Activated T-helper 2 cell treated with anti-CD3 and anti-CD28 coated beads, Interferon-gamma antibody, Interleukin-2, Interleukin-4, amounts not matched to agents 10 μg/mL and 5 μg/mL and 100 μg/mL, durations not matched to agents 14 hours and 24 hours and 36 hours (primary cell): ENCODE measurements around the gene RAB5IF. TPM values are rescaled to one million over a fixed set of nuclear protein-coding genes. Genes with fewer than 3 reads are reported as not detected.
"Not testable (repeated sequence)": the region's sequence is repeated elsewhere in the genome, so short reads cannot be mapped to it uniquely, and the experiment has no call there.

Experiments used
- DNase-seq: peaks from one replicate; pipeline ENCODE4 v3.0.0; 2021; ENCODE audit warnings: low spot score
- H3K27ac Mint-ChIP-seq: one replicate; pipeline ENCODE4 v1.8.0; 2021; ENCODE audit warnings: mixed read lengths
- H3K27me3 Mint-ChIP-seq: one replicate; pipeline ENCODE4 v1.8.0; 2021; ENCODE audit warnings: low read depth, mixed read lengths
- H3K36me3 Mint-ChIP-seq: one replicate; pipeline ENCODE4 v1.8.0; 2021; ENCODE audit warnings: low read depth, mixed read lengths
- H3K4me1 Mint-ChIP-seq: one replicate; pipeline ENCODE4 v1.8.0; 2021; ENCODE audit warnings: low read depth, mixed read lengths
- H3K4me3 Mint-ChIP-seq: one replicate; pipeline ENCODE4 v1.8.0; 2021; ENCODE audit warnings: low read depth, mild to moderate bottlenecking, moderate library complexity, mixed read lengths
- H3K9me3 Mint-ChIP-seq: one replicate; pipeline ENCODE4 v1.8.0; 2021; ENCODE audit warnings: mixed read lengths
- intact Hi-C: fragments of 100-400 bp; cut with micrococcal nuclease; formaldehyde crosslinking; loops from one replicate; pipeline ENCODE4 v1.15.1; 2023
- total RNA-seq: library from RNA; stranded (reverse); gene quantifications from 2 replicates; pipeline ENCODE4 v1.2.3, GENCODE V29; 2022

RAB5IF gene
- total RNA-seq, 1 donor from 2014 or later, result 94.5 TPM

DNA sequence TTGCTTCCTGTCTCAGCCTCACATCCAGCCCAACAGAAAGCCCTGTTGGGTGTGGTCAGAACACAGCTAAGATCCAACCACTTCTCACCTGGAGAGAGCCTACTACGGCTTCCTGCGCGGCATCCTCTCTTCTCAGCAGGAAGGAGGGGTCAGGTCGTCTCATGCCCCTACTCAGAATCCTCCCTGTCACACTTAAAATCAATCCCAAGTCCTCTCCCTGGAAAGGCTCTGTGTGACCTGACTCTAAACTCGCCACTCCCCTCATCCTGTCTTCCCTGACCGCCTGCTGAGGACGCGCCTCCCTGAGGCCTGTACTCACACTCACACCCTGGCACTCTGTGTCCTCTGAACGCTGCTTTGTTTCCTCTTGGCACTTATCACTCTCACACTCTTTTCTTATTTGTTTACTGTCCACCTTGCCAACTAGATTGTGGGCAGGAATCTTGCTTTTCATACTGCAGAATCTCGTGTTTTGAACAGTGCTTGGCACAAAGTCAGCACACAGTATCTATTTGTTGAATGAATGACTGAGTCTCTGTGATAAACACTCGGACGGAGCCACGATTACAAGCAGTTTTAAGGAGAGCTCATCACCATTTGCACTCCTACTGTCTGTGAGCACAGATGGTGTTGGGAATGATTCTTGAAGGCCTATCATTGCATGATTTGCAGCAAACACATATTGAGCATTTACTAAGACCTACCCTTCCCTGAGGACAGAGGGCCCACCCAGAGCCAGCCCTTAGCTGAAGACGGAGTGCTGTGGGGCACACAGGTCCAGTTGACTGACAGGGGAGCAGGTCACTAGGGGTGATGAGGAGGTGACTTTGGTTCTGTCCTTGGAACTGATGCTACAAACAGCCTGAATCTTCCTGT is 18.7 kb downstream of the RAB5IF start:
- intact Hi-C loops, result no loop called here
- Mint-ChIP-seq H3K36me3 (peaks cover 53% of the 10 kb centered on the region), H3K27me3 (no peaks in the 10 kb centered on the region), H3K9me3 (no peaks in the 10 kb centered on the region), H3K4me1 (peaks cover 15% of the 10 kb centered on the region), H3K4me3 (no peak overlapping the region), H3K27ac (peak overlapping the region; percentile 16)
- DNase-seq, result no peak

DNA sequence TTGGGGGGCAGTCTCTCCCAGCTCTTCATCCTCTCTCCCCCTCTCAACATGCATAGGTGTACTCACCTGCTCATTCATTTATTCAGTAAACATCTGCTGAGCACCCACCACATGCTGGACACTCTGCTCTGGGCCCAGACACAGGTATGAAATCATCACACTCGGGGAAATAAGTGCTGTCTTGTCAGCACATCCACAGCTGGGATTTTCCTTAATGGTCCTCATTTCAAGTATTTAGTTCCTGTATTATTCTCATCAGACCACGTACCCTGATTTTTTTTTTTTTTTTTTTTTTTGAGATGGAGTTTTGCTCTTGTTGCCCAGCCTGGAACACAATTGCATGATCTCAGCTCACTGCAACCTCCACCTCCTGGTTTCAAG is 19.4 kb downstream of the RAB5IF start:
- H3K4me3 Mint-ChIP-seq, result no peak overlapping the region
- H3K4me1 Mint-ChIP-seq, result peaks cover 21% of the 10 kb centered on the region
- peaks cover 59% of the 10 kb centered on the region for H3K36me3 Mint-ChIP-seq
- H3K27me3 Mint-ChIP-seq, result no peaks in the 10 kb centered on the region
- intact Hi-C loops, result no loop called here
- no peak for DNase-seq
- no peak overlapping the region for H3K27ac Mint-ChIP-seq
- no peaks in the 10 kb centered on the region for H3K9me3 Mint-ChIP-seq

DNA sequence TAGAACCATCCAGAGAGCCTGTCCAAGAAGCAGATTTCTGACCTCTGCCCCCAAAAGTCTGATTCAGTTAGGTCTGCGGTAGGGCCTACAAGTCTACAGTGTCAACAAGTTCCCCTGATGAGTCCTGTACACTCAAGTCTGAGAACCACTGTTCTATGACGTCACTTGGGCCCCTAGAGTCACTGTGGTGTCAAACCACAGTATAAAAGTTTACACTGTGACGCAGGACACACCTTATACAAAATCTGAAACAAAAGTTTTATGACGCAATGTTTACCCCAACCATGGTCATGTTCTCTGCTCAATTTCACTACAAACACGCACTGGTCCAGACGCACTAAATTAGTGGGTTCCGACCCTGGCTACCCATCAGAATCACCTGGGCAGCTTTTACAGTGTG is 22.5 kb downstream of the RAB5IF start:
- DNase-seq, result no peak
- no peak overlapping the region for H3K4me3 Mint-ChIP-seq
- peak overlapping the region; percentile 28 for H3K27ac Mint-ChIP-seq
- H3K36me3 Mint-ChIP-seq, result peaks cover 83% of the 10 kb centered on the region
- intact Hi-C loops, result no loop called here
- H3K4me1 Mint-ChIP-seq, result peaks cover 29% of the 10 kb centered on the region
- H3K27me3 Mint-ChIP-seq, result no peaks in the 10 kb centered on the region
- no peaks in the 10 kb centered on the region for H3K9me3 Mint-ChIP-seq

DNA sequence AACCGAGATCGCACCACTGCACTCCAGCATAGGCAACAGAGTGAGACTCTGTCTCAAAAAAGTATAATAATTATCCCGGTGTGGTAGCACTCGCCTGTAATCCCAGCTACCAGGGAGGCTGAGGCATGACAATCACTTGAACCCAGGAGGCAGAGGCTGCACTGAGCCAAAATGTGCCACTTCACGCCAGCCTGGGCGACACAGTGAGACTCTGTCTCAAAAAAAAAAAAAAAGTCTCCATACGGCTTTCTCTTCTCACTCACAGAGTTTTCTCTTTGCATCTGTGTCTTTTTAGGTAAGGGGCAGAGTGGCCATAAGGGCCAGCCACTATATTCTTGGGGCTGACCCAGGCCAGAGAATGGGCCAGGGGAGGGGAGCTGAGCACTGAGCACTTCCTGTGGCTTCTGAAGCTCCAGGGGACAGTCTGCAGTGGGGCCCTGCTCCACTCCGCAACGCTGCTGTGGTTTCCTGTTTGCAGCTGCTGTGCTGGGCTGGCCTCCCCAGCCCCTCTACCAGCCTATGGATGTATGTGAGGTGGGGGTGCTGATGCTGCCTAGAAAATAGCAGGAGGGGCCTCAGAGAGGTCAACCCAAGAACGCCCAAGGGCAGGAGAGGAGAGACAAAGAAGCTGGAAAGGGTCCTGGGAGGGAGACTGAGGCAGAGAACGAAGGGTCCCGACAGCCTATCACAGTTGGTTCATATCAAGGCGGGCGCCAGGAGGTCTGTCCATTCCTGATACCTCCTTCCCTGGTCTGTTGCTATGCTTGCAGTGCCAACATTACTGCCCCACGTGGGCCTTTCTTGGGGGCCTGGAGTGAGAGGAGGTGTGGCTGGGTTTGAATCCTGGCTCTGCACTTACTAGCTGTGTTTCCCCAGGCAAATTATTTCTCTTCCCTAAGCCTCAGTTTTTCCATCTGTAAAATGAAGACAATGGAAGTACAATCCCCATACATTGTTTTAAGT is 24.4 kb downstream of the RAB5IF start:
- peaks cover 25% of the 10 kb centered on the region for H3K4me1 Mint-ChIP-seq
- no peaks in the 10 kb centered on the region for H3K27me3 Mint-ChIP-seq
- intact Hi-C loops, result no loop called here
- H3K27ac Mint-ChIP-seq, result peak overlapping the region; percentile 92
- peak overlapping the region; percentile 60 for H3K4me3 Mint-ChIP-seq
- no peaks in the 10 kb centered on the region for H3K9me3 Mint-ChIP-seq
- DNase-seq, result peak; percentile 45
- H3K36me3 Mint-ChIP-seq, result peaks cover 75% of the 10 kb centered on the region

DNA sequence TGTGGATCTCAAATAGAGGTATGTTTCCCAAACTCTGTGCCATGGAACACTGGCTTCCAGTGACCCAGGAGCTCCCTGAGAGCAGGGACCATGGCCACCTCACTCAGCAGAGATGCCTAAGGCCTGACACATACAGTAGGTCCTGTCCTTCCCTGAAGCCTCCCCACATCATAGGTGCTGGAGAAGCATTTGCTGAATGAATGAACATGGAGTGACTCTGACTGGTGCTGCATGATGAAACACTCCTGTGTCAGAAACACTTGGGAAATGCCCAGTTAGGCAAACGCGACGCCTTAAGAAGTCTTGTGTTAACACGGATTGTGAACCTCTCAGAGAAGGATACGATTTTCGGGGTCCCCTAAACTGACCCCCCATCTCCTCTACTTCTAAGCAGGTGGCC is 26.1 kb downstream of the RAB5IF start:
- Mint-ChIP-seq H3K27ac (peak overlapping the region; percentile 61), H3K9me3 (no peaks in the 10 kb centered on the region), H3K4me1 (peaks cover 25% of the 10 kb centered on the region), H3K27me3 (no peaks in the 10 kb centered on the region), H3K4me3 (no peak overlapping the region), H3K36me3 (peaks cover 74% of the 10 kb centered on the region)
- no peak for DNase-seq
- intact Hi-C loops, result no loop called here

DNA sequence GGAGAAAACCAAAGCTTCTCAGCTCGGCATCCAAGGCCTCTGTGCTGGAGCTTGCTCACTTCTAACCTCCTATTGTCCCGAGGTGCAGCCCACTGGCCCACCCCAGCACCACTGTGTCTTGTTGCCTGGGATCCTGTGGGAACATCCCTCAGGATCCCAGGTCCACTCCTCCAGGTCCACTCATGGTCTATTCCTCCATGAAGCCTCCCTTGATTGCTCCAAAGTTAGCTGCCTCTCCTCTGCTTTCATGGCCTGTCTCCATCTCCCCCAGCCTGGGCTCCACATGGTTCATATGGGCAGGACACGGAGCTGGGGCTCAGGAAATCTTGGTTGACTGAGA is 26.5 kb downstream of the RAB5IF start:
- H3K27me3 Mint-ChIP-seq, result no peaks in the 10 kb centered on the region
- intact Hi-C loops, result no loop called here
- no peak overlapping the region for H3K4me3 Mint-ChIP-seq
- DNase-seq, result no peak
- peak overlapping the region; percentile 61 for H3K27ac Mint-ChIP-seq
- H3K9me3 Mint-ChIP-seq, result no peaks in the 10 kb centered on the region
- H3K36me3 Mint-ChIP-seq, result peaks cover 74% of the 10 kb centered on the region
- H3K4me1 Mint-ChIP-seq, result peaks cover 23% of the 10 kb centered on the region

DNA sequence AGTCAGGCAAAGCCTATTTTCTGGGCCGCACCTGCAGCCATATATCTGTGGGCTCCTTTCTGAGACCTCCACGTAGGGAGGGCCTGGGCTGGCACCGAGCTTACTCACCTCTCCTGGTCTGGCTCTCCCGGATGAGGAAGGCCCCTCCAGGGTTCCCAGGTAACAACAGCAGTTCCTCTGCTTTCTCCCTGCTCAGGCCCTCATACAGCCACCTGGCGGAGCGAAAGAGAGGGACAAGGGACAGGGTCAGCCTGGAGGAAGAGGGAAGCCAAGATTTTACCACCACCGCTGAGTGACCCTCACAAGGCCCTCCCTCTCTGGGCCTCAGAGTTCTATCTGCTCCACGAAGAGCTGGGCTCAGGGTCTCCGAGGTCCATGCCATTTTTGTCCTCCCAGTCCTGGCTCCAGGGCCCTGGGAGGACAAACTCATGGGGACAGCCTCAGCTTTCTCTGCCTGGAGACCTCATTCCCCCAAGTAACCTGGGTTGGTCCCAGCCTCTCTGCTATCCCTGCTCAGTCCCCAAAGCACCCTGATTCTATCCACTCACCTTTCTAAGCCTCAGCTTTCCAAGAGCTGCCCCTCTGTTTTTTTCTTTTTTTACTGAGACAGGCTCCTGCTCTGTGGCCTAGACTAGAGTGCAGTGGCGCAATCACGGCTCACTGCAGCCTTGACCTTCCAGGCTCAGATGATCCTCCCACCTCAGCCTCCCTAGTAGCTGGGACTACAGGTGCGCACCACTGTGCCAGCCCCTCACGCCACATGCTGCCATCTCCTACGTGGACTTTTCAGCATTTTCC is 27.1 kb downstream of the RAB5IF start:
- Mint-ChIP-seq H3K4me1 (peaks cover 23% of the 10 kb centered on the region), H3K4me3 (no peak overlapping the region), H3K27me3 (no peaks in the 10 kb centered on the region), H3K9me3 (no peaks in the 10 kb centered on the region), H3K36me3 (peaks cover 68% of the 10 kb centered on the region), H3K27ac (no peak overlapping the region)
- no peak for DNase-seq
- intact Hi-C loops, result no loop called here

DNA sequence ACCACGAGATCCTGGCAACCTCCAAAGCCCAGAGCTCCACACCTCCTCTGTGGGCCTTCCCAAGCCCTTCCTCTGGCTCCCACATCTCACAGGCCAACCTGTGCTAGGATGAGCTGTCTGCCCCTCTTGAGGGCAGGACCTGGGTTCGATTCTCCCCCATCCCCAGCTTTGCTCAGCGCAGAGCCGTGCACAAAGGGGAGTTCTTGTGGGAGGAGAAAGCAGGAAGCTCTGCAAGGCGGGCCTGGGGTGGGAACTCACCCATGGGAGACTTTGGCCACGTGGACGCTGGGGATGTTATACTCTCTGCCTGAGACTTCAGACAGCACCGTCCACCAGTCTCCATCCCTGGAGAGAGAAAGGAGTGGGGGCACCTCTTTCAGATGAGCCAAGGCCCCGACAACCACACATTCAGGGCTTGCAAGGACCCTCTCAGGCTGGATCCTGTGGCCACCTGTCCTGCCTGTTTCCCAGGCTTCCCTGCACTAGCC is 27.8 kb downstream of the RAB5IF start:
- intact Hi-C loops, result no loop called here
- no peak for DNase-seq
- Mint-ChIP-seq H3K4me3 (no peak overlapping the region), H3K27ac (no peak overlapping the region), H3K4me1 (peaks cover 19% of the 10 kb centered on the region), H3K27me3 (no peaks in the 10 kb centered on the region), H3K9me3 (no peaks in the 10 kb centered on the region), H3K36me3 (peaks cover 65% of the 10 kb centered on the region)

DNA sequence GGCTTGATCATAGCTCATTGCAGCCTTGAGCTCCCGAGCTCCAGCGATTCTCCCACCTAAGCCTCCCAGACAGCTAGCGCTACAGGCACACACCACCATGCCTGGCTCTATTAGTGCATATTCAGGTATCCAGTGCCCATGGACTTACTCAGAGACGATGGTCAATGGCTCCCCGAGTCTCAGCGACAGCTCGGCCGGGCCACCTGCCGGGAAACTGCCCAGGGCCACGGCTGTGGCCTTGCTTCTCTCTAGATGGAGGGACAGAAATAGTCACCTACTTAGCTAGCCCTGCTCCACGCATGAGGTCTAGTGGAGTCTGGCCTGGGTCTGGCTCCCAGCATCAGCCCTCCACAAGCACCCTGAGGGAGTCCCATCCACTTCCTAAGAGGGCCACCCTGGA is 28.8 kb downstream of the RAB5IF start:
- H3K4me1 Mint-ChIP-seq, result peaks cover 16% of the 10 kb centered on the region
- peaks cover 71% of the 10 kb centered on the region for H3K36me3 Mint-ChIP-seq

DNA sequence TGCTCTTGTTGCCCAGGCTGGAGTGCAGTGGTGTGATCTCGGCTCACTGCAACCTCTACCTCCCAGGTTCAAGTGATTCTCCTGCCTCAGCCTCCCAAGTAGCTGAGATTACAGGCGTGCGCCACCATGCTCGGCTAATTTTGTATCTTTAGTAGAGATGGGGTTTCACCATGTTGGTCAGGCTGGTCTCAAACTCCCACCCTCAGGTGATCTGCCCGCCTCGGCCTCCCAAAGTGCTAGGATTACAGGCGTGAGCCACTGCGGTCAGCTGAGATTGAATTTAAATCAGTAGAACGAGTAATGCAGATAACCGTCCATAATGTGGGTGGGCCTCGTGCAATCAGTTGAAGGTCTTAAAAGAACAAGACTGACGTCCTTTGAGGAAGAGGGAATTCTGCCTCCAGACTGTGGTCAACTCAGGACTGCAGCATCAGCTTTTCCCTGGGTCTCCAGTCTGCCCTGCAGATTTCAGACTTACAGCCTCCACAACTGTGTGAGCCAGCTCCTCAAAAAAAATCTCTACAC is 33.4 kb downstream of the RAB5IF start:
- H3K9me3 Mint-ChIP-seq, H3K27ac Mint-ChIP-seq, DNase-seq, intact Hi-C loops, H3K27me3 Mint-ChIP-seq, H3K4me3 Mint-ChIP-seq: not testable (repeated sequence)
- H3K36me3 Mint-ChIP-seq, result peaks cover 66% of the 10 kb centered on the region
- H3K4me1 Mint-ChIP-seq, result peaks cover 20% of the 10 kb centered on the region

More for the DNA sequence above, 28.8 kb downstream of the RAB5IF start:
- intact Hi-C loops, result no loop called here
- Mint-ChIP-seq H3K4me3 (no peak overlapping the region), H3K9me3 (no peaks in the 10 kb centered on the region), H3K27me3 (no peaks in the 10 kb centered on the region), H3K27ac (peak overlapping the region; percentile 78)
- no peak for DNase-seq

DNA sequence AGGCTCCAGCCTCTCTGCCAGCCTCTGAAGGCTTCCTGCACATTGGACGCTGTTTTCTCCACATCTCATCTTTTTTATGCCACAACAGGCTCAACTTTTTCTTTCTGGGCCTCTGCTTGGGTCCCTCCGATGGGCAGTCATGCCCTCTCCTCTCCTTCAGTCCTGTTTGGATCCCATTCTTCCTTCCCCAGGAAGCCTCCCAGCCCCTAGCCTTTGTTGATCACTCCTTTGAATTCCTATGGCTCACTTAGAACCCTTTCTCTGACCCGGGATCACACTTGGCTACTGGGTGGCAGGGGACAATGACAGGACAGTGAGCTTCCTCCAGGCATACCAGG is 35.9 kb downstream of the RAB5IF start:
- H3K27me3 Mint-ChIP-seq, result no peaks in the 10 kb centered on the region
- DNase-seq, result no peak
- peaks cover 75% of the 10 kb centered on the region for H3K36me3 Mint-ChIP-seq
- no peak overlapping the region for H3K4me3 Mint-ChIP-seq
- peaks cover 41% of the 10 kb centered on the region for H3K4me1 Mint-ChIP-seq
- intact Hi-C loops, result loop anchor here (10.0 kb wide), 1 partner anchor 113 kb away; no protein-coding TSS in a partner anchor
- peak overlapping the region; percentile 55 for H3K27ac Mint-ChIP-seq
- H3K9me3 Mint-ChIP-seq, result no peaks in the 10 kb centered on the region

DNA sequence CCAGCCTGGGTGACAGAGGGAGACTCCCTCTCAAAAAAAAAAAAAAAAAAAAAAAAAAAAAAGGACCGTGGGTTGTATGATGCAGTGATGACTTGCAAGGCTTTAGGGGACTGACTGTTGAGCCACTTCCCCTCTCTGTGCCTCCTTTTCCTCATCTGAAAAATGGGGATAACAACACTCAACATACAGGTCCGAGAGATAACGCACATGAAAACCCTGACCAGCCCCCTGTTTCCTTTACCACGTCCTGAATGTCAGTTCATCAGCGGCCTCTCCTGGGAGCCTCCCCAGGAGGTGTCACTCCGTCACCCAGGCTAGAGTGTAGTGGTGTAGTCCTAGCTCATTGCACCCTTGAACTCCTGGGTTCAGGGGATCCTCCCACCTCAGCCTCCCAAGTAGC is 36.6 kb downstream of the RAB5IF start:
- Mint-ChIP-seq H3K27ac (peak overlapping the region; percentile 88), H3K36me3 (peaks cover 70% of the 10 kb centered on the region), H3K9me3 (no peaks in the 10 kb centered on the region), H3K27me3 (no peaks in the 10 kb centered on the region), H3K4me3 (no peak overlapping the region), H3K4me1 (peaks cover 45% of the 10 kb centered on the region)
- intact Hi-C loops, result loop anchor here (10.0 kb wide), 1 partner anchor 113 kb away; no protein-coding TSS in a partner anchor
- DNase-seq, result no peak
